Astrocyte (in vitro differentiated cells and primary cell): ENCODE measurements around the gene LRRC30. TPM values are rescaled to one million over a fixed set of nuclear protein-coding genes. Genes with fewer than 3 reads are reported as not detected.

ENCODE experiments used
- DNase-seq: peaks from one replicate; pipeline ENCODE4 v3.0.0-alpha.2; 2010; ENCODE audit warnings: low read depth
- FAIRE-seq: peaks from 2 replicates; lab custom pipeline; 2011; peaks lifted over from hg19 to GRCh38; lab: Jason Lieb, UNC
- H2AFZ ChIP-seq: 2 replicates; pipeline ENCODE4 v1.6.0; 2012; ENCODE audit warnings: low read depth, low read length, inconsistent platforms
- H3K27ac ChIP-seq: 2 replicates; pipeline ENCODE4 v1.5.1; 2011; ENCODE audit warnings: low read depth, low read length, inconsistent platforms
- H3K27me3 ChIP-seq: 2 replicates; pipeline ENCODE4 v1.6.0; 2011; ENCODE audit warnings: low read length, inconsistent platforms; ENCODE audit not compliant: insufficient read depth
- H3K36me3 ChIP-seq: 2 replicates; pipeline ENCODE4 v1.5.1; 2011; ENCODE audit warnings: low read length, inconsistent platforms; ENCODE audit not compliant: insufficient read depth
- H3K4me1 ChIP-seq: 2 replicates; pipeline ENCODE4 v1.5.1; 2011; ENCODE audit warnings: low read length, inconsistent platforms; ENCODE audit not compliant: insufficient read depth
- H3K4me2 ChIP-seq: 2 replicates; pipeline ENCODE4 v1.6.0; 2012; ENCODE audit warnings: low read length, inconsistent platforms
- H3K4me3 ChIP-seq: 2 replicates; pipeline ENCODE4 v1.5.1; 2011; ENCODE audit warnings: low read depth, mild to moderate bottlenecking, low read length, inconsistent platforms; ENCODE audit not compliant: insufficient read depth
- H3K79me2 ChIP-seq: 2 replicates; pipeline ENCODE4 v1.6.0; 2012; ENCODE audit warnings: mild to moderate bottlenecking, low read length, inconsistent platforms; ENCODE audit not compliant: insufficient read depth
- H3K9ac ChIP-seq: 2 replicates; pipeline ENCODE4 v1.6.0; 2012; ENCODE audit warnings: mild to moderate bottlenecking, low read length, inconsistent platforms
- H3K9me3 ChIP-seq: 2 replicates; pipeline ENCODE4 v1.5.1; 2012; ENCODE audit warnings: low read depth, mild to moderate bottlenecking, low read length, inconsistent platforms; ENCODE audit not compliant: insufficient read depth
- H4K20me1 ChIP-seq: 2 replicates; pipeline ENCODE4 v1.6.0; 2012; ENCODE audit warnings: low read length, inconsistent platforms; ENCODE audit not compliant: insufficient read depth
- H3K27ac Mint-ChIP-seq: one replicate; pipeline ENCODE4 v1.8.0; 2021; ENCODE audit warnings: mild to moderate bottlenecking, mixed read lengths; ENCODE audit not compliant: unreplicated experiment
- H3K27me3 Mint-ChIP-seq: one replicate; pipeline ENCODE4 v1.8.0; 2021; ENCODE audit warnings: low read depth, mixed read lengths; ENCODE audit not compliant: unreplicated experiment
- H3K36me3 Mint-ChIP-seq: one replicate; pipeline ENCODE4 v1.8.0; 2021; ENCODE audit warnings: low read depth, mixed read lengths; ENCODE audit not compliant: unreplicated experiment
- H3K4me1 Mint-ChIP-seq: one replicate; pipeline ENCODE4 v1.8.0; 2021; ENCODE audit warnings: low read depth, mixed read lengths; ENCODE audit not compliant: unreplicated experiment
- H3K4me3 Mint-ChIP-seq: one replicate; pipeline ENCODE4 v1.8.0; 2021; ENCODE audit warnings: mild to moderate bottlenecking, moderate library complexity, mixed read lengths; ENCODE audit not compliant: unreplicated experiment
- H3K9me3 Mint-ChIP-seq: one replicate; pipeline ENCODE4 v1.8.0; 2021; ENCODE audit warnings: mild to moderate bottlenecking, mixed read lengths; ENCODE audit not compliant: unreplicated experiment
- CTCF ChIP-seq: IDR thresholded peaks from 2 replicates; pipeline ENCODE4 v1.5.1; 2011; ENCODE audit warnings: low read depth, mild to moderate bottlenecking, inconsistent platforms, low read length, moderate library complexity; ENCODE audit not compliant: insufficient read depth
- EZH2 ChIP-seq: IDR thresholded peaks from 2 replicates; pipeline ENCODE4 v1.6.1; 2012; ENCODE audit warnings: mild to moderate bottlenecking, low read length, inconsistent platforms; ENCODE audit not compliant: insufficient read depth
- total RNA-seq: library from RNA; stranded (reverse); gene quantifications from 2 replicates; pipeline ENCODE4 v1.2.1, GENCODE V29; 2021

Gene LRRC30
- total RNA-seq, 1 donor from 2014 or later: not detected

GRCh38 chr18:7259475-7259874 is 28.6 kb downstream of the LRRC30 start:
- Histone ChIP-seq H3K9ac (no peak overlapping the region), H2AFZ (no peak overlapping the region), H3K36me3 (no peaks in the 10 kb centered on the region), H3K27me3 (peaks cover 18% of the 10 kb centered on the region), H3K4me2 (no peak overlapping the region), H3K4me1 (no peaks in the 10 kb centered on the region), H3K27ac (no peak overlapping the region), H3K79me2 (no peaks in the 10 kb centered on the region), H4K20me1 (no peaks in the 10 kb centered on the region), H3K9me3 (no peaks in the 10 kb centered on the region), H3K4me3 (no peak overlapping the region)
- FAIRE-seq (no peak), DNase-seq (no peak)
- no peak overlapping the region for H3K27ac Mint-ChIP-seq
- TF ChIP-seq EZH2 (no peak), CTCF (no peak)
- H3K4me1 Mint-ChIP-seq: peaks cover 2% of the 10 kb centered on the region
- no peak overlapping the region for H3K4me3 Mint-ChIP-seq
- H3K9me3 Mint-ChIP-seq: peaks cover 4% of the 10 kb centered on the region
- no peaks in the 10 kb centered on the region for H3K36me3 Mint-ChIP-seq
- H3K27me3 Mint-ChIP-seq: peaks cover 7% of the 10 kb centered on the region

GRCh38 chr18:7261199-7261598 is 30.3 kb downstream of the LRRC30 start:
- no peak for FAIRE-seq
- Histone ChIP-seq H3K4me2 (no peak overlapping the region), H3K27ac (no peak overlapping the region), H3K4me1 (no peaks in the 10 kb centered on the region), H4K20me1 (no peaks in the 10 kb centered on the region), H3K79me2 (no peaks in the 10 kb centered on the region), H2AFZ (no peak overlapping the region), H3K9ac (no peak overlapping the region), H3K9me3 (no peaks in the 10 kb centered on the region), H3K4me3 (no peak overlapping the region), H3K36me3 (no peaks in the 10 kb centered on the region), H3K27me3 (peaks cover 18% of the 10 kb centered on the region)
- H3K27me3 Mint-ChIP-seq: peaks cover 7% of the 10 kb centered on the region
- no peak for TF ChIP-seq CTCF
- no peak for TF ChIP-seq EZH2
- H3K4me3 Mint-ChIP-seq: no peak overlapping the region
- H3K9me3 Mint-ChIP-seq: peaks cover 1% of the 10 kb centered on the region
- DNase-seq: no peak
- no peaks in the 10 kb centered on the region for H3K36me3 Mint-ChIP-seq
- H3K4me1 Mint-ChIP-seq: peaks cover 2% of the 10 kb centered on the region
- H3K27ac Mint-ChIP-seq: no peak overlapping the region

- Histone ChIP-seq H3K4me3 (no peak overlapping the region), H3K79me2 (no peaks in the 10 kb centered on the region), H3K9ac (no peak overlapping the region), H2AFZ (no peak overlapping the region), H3K27me3 (no peaks in the 10 kb centered on the region), H3K4me2 (no peak overlapping the region), H4K20me1 (no peaks in the 10 kb centered on the region), H3K4me1 (peaks cover 6% of the 10 kb centered on the region), H3K27ac (no peak overlapping the region), H3K36me3 (no peaks in the 10 kb centered on the region), H3K9me3 (no peaks in the 10 kb centered on the region)
- FAIRE-seq (no peak), DNase-seq (no peak)
- peaks cover 2% of the 10 kb centered on the region for H3K4me1 Mint-ChIP-seq
- no peak for TF ChIP-seq EZH2
- no peaks in the 10 kb centered on the region for H3K9me3 Mint-ChIP-seq
- H3K27me3 Mint-ChIP-seq: no peaks in the 10 kb centered on the region
- H3K36me3 Mint-ChIP-seq: no peaks in the 10 kb centered on the region
- no peak overlapping the region for H3K27ac Mint-ChIP-seq
- H3K4me3 Mint-ChIP-seq: no peak overlapping the region
Observed at GRCh38 chr18:7267973-7268372, 37.1 kb downstream of the LRRC30 start.
